Kidney (tissue), 14 donors: ENCODE results near the gene VPS4A. TPM values are rescaled to one million over a fixed set of nuclear protein-coding genes. Genes with fewer than 3 reads are reported as not detected.

Experiments
- DNase-seq, 5 donors: peaks; one replicate each; pipeline ENCODE4 v3.0.0-alpha.2; 2013 to 2020
- FAIRE-seq: peaks from 2 replicates; lab custom pipeline; 2012; peaks lifted over from hg19 to GRCh38; lab: Jason Lieb, UNC
- H3K27ac ChIP-seq, 2 donors: one replicate each; pipeline ENCODE4 v1.7.0; 2013; ENCODE audit warnings: low read depth in 2 of 2, low read length in 2 of 2, inconsistent platforms in 1 of 2
- H3K27me3 ChIP-seq: one replicate; pipeline ENCODE4 v1.7.1; 2013; ENCODE audit warnings: low read length, inconsistent platforms; ENCODE audit not compliant: control insufficient read depth, insufficient read depth
- H3K36me3 ChIP-seq, 3 donors: one replicate each; pipeline versions ENCODE4 v1.7.0 to v1.7.1; 2013; ENCODE audit warnings: low read length in 3 of 3, control low read depth in 1 of 3, inconsistent platforms in 1 of 3; ENCODE audit not compliant: insufficient read depth in 3 of 3, control insufficient read depth in 2 of 3
- H3K4me1 ChIP-seq, 3 donors: one replicate each; pipeline versions ENCODE4 v1.7.0 to v1.7.1; 2013; ENCODE audit warnings: low read length in 3 of 3, inconsistent platforms in 1 of 3, low read depth in 1 of 3; ENCODE audit not compliant: control insufficient read depth in 2 of 3, insufficient read depth in 2 of 3
- H3K4me3 ChIP-seq, 3 donors: one replicate each; pipeline versions ENCODE4 v1.7.0 to v1.8.1; 2013; ENCODE audit warnings: low read length in 3 of 3, control low read depth in 1 of 3, inconsistent platforms in 1 of 3
- H3K9ac ChIP-seq, 3 donors: one replicate each; pipeline versions ENCODE4 v1.7.0 to v1.7.1; 2013; ENCODE audit warnings: low read length in 3 of 3, control low read depth in 1 of 3, inconsistent platforms in 1 of 3
- H3K9me3 ChIP-seq, 3 donors: one replicate each; pipeline versions ENCODE4 v1.7.0 to v1.7.1; 2013; ENCODE audit warnings: low read length in 3 of 3, control low read depth in 1 of 3, inconsistent platforms in 1 of 3; ENCODE audit not compliant: control insufficient read depth in 2 of 3, insufficient read depth in 1 of 3
- CTCF ChIP-seq: IDR thresholded peaks from 3 replicates; pipeline ENCODE4 v1.5.1; 2012; ENCODE audit warnings: mild to moderate bottlenecking, moderate library complexity, borderline replicate concordance; ENCODE audit not compliant: insufficient read depth; ENCODE audit errors: extremely low read depth
- intact Hi-C: fragments of 100-400 bp; cut with DNase I; formaldehyde crosslinking; loops from one replicate; pipeline ENCODE4 v1.11.1; 2022
- polyA plus RNA-seq: library from polyadenylated mRNA; stranded (reverse); fragments of 350-450 nt; fragmentation: Illumina TruSeq; extraction: RNeasy Lipid Tissue Mini Kit (QIAGEN cat#74804); gene quantifications from one replicate; pipeline ENCODE4 v1.2.3, GENCODE V29; 2014; ENCODE audit warnings: low read depth, low replicate concordance; ENCODE audit not compliant: insufficient read depth
- total RNA-seq: library from RNA; stranded (reverse); fragmentation: NEBNext Ultra II Directional; extraction: Animal tissue kit (Norgen Biotek cat#: 25700); gene quantifications from one replicate; pipeline ENCODE4 v1.2.1, GENCODE V29; 2021
- donor health status: control.
- donor health status: control.
- donor health status: control.
- donor health status: control.
- donor health status: control.
- donor health status: DM: yes; HTN: yes; CAD: no.
- donor health status: Normal renal cell carcinoma (clear cell type).

VPS4A gene
- total and polyA plus RNA-seq, 2 donors from 2014 or later, result 38.6 to 62.1 TPM

- Histone ChIP-seq H3K36me3 (peaks cover 0 to 11% (median 0%) of the 10 kb centered on the region in 3 donors), H3K4me3 (no peak overlapping the region), H3K9me3 (no peaks in the 10 kb centered on the region), H3K4me1 (peaks cover 4 to 5% (median 4%) of the 10 kb centered on the region in 3 donors), H3K9ac (no peak overlapping the region), H3K27ac (no peak overlapping the region), H3K27me3 (no peaks in the 10 kb centered on the region)
- intact Hi-C loops, result no loop called here
- TF ChIP-seq CTCF, result no peak
- FAIRE-seq (no peak), DNase-seq (no peak)
These were observed 33.0 kb downstream of the VPS4A start for GRCh38 chr16:69344171-69344570.

GRCh38 chr16:69345923-69346322, 34.8 kb downstream of the VPS4A start:
- Histone ChIP-seq H3K9me3 (no peaks in the 10 kb centered on the region), H3K27me3 (no peaks in the 10 kb centered on the region), H3K27ac (no peak overlapping the region), H3K9ac (no peak overlapping the region), H3K4me3 (no peak overlapping the region), H3K36me3 (peaks cover 0 to 11% (median 0%) of the 10 kb centered on the region in 3 donors), H3K4me1 (peaks cover 0 to 3% (median 0%) of the 10 kb centered on the region in 3 donors)
- DNase-seq, result no peak
- no peak for TF ChIP-seq CTCF
- intact Hi-C loops, result no loop called here
- no peak for FAIRE-seq

- no peak for TF ChIP-seq CTCF
- FAIRE-seq (no peak), DNase-seq (no peak)
- Histone ChIP-seq H3K9me3 (no peaks in the 10 kb centered on the region), H3K4me1 (peaks cover 0 to 3% (median 0%) of the 10 kb centered on the region in 3 donors), H3K9ac (no peak overlapping the region), H3K27ac (no peak overlapping the region), H3K4me3 (no peak overlapping the region), H3K36me3 (peaks cover 0 to 3% (median 0%) of the 10 kb centered on the region in 3 donors), H3K27me3 (no peaks in the 10 kb centered on the region)
- intact Hi-C loops, result no loop called here
These were observed 35.5 kb downstream of the VPS4A start for GRCh38 chr16:69346683-69347082.

- Histone ChIP-seq H3K36me3 (no peaks in the 10 kb centered on the region), H3K9ac (no peak overlapping the region), H3K4me3 (no peak overlapping the region), H3K27me3 (no peaks in the 10 kb centered on the region), H3K4me1 (peaks cover 0 to 3% (median 0%) of the 10 kb centered on the region in 3 donors), H3K27ac (no peak overlapping the region), H3K9me3 (no peaks in the 10 kb centered on the region)
- intact Hi-C loops, result no loop called here
- no peak for TF ChIP-seq CTCF
- FAIRE-seq (no peak), DNase-seq (no peak)
These were observed 37.1 kb downstream of the VPS4A start for GRCh38 chr16:69348222-69348621.
